Esophagus muscularis mucosa (tissue), 3 donors: ENCODE results near the gene CDS2.

Experiments used
- POLR2A ChIP-seq: fragments of 450-650 bp; IDR thresholded peaks from one replicate; pipeline ENCODE4 v1.6.1; 2017; ENCODE audit warnings: antibody characterized with exemption, moderate library complexity, mild to moderate bottlenecking, low read depth
- TF ChIP-seq, protein P1 (sequence below), 3 experiments: fragments of 200-600 bp in 2 of 3; fragments of 450-650 bp in 1 of 3; sonication (generic) in 2 of 3; IDR thresholded peaks; one replicate each; pipeline ENCODE4 v1.5.1; 2017 to 2019; ENCODE audit warnings: antibody characterized with exemption in 3 of 3, mild to moderate bottlenecking in 2 of 3, moderate library complexity in 1 of 3

DNA sequence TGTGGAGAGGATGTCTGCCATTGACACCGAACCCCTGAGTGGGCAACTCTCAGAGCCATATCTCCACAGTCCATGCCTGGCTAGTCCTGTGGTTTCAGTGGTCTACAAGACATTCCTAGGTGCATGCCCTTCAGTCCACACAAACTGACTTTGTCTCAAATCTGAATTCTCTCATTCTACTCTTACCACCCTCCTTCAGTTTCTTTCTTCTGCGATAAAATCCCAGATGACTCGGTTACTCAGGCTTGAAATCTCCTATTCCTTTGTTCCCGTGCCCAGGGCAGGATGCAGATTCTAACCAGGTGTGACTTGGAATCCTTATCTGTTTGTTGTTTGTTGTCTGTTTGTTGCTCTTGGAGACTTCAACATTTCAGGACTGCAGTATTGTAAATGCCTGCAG, 9.3 kb downstream of the CDS2 start:
- TF ChIP-seq, protein P1, sequence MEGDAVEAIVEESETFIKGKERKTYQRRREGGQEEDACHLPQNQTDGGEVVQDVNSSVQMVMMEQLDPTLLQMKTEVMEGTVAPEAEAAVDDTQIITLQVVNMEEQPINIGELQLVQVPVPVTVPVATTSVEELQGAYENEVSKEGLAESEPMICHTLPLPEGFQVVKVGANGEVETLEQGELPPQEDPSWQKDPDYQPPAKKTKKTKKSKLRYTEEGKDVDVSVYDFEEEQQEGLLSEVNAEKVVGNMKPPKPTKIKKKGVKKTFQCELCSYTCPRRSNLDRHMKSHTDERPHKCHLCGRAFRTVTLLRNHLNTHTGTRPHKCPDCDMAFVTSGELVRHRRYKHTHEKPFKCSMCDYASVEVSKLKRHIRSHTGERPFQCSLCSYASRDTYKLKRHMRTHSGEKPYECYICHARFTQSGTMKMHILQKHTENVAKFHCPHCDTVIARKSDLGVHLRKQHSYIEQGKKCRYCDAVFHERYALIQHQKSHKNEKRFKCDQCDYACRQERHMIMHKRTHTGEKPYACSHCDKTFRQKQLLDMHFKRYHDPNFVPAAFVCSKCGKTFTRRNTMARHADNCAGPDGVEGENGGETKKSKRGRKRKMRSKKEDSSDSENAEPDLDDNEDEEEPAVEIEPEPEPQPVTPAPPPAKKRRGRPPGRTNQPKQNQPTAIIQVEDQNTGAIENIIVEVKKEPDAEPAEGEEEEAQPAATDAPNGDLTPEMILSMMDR (IDR thresholded peaks at IDR 0.05), result no peak
- no peak for TF ChIP-seq POLR2A
